Heart left ventricle (tissue), 16 donors: Measurements from ENCODE around the gene VILL. TPM values are rescaled to one million over a fixed set of nuclear protein-coding genes. Genes with fewer than 3 reads are reported as not detected.
"Not testable (repeated sequence)": the region's sequence is repeated elsewhere in the genome, so short reads cannot be mapped to it uniquely, and the experiment has no call there.

Experiments
- ATAC-seq, 4 donors: fragments of 200-7000 bp; cut with Tn5 transposase; one replicate each; pipeline ENCODE4 v1.9.1; 2020 to 2022; ENCODE audit warnings: moderate library complexity in 4 of 4, mild to moderate bottlenecking in 3 of 4, moderate number of reproducible peaks in 1 of 4
- DNase-seq, 5 donors: peaks; one replicate each; pipeline ENCODE4 v3.0.0-alpha.2; 2020
- H3K27ac ChIP-seq, 12 donors: fragments of 200-600 bp; sonication (generic) in 4 of 12; one replicate each; pipeline versions ENCODE4 v1.5.0 to v1.8.0; 2016 to 2022; ENCODE audit warnings: mild to moderate bottlenecking in 2 of 12
- H3K27me3 ChIP-seq, 9 donors: fragments of 200-600 bp; sonication (generic) in 2 of 9; one replicate each; pipeline versions ENCODE4 v1.5.1 to v1.8.0; 2016 to 2022; ENCODE audit warnings: mild to moderate bottlenecking in 3 of 9
- H3K36me3 ChIP-seq, 9 donors: fragments of 200-600 bp; sonication (generic) in 2 of 9; one replicate each; pipeline versions ENCODE4 v1.5.0 to v1.8.0; 2018 to 2022; ENCODE audit warnings: mild to moderate bottlenecking in 2 of 9
- H3K4me1 ChIP-seq, 12 donors: fragments of 200-600 bp; sonication (generic) in 4 of 12; one replicate each; pipeline versions ENCODE4 v1.5.0 to v1.8.0; 2016 to 2022; ENCODE audit warnings: mild to moderate bottlenecking in 3 of 12
- H3K4me3 ChIP-seq, 12 donors: fragments of 200-600 bp; sonication (generic) in 4 of 12; one replicate each; pipeline versions ENCODE4 v1.5.0 to v1.8.0; 2017 to 2022; ENCODE audit warnings: mild to moderate bottlenecking in 9 of 12, moderate library complexity in 4 of 12
- H3K9me3 ChIP-seq, 12 donors: fragments of 200-600 bp; sonication (generic) in 4 of 12; one replicate each; pipeline versions ENCODE4 v1.5.0 to v1.8.0; 2016 to 2022; ENCODE audit warnings: mild to moderate bottlenecking in 1 of 12
- CTCF ChIP-seq, 12 donors: fragments of 200-600 bp; sonication (generic) in 4 of 12; IDR thresholded peaks; one replicate each; pipeline versions ENCODE4 v1.5.0 to v1.8.0; 2018 to 2022; ENCODE audit warnings: antibody characterized with exemption in 12 of 12, mild to moderate bottlenecking in 5 of 12
- POLR2A ChIP-seq, 2 donors: fragments of 450-650 bp; IDR thresholded peaks; one replicate each; pipeline ENCODE4 v1.6.1; 2017; ENCODE audit warnings: antibody characterized with exemption in 2 of 2, mild to moderate bottlenecking in 2 of 2, moderate library complexity in 2 of 2
- WGBS, 4 donors: extraction: QIAGEN DNeasy Blood & Tissue Kit in 2 of 4; methylation state at CpG; one replicate each; pipeline versions ENCODE4 v1.1.5 to v1.1.7; 2013 to 2018; 5-methylcytosine and 5-hydroxymethylcytosine counted together
- intact Hi-C, 10 donors: fragments of 100-400 bp; cut with DNase I; formaldehyde crosslinking; loops; one replicate each; pipeline versions ENCODE4 v1.11.1 to v1.14.2; 2022
- polyA plus RNA-seq, 2 donors: library from polyadenylated mRNA; stranded (reverse); fragments of 200-250 nt; gene quantifications; one replicate each; pipeline ENCODE4 v1.2.3, GENCODE V29; 2013
- total RNA-seq, 9 donors: library from RNA; depleted of rRNA in 2 of 9; stranded (reverse); fragments of >200 nt in 2 of 9; fragmentation: NEBNext Ultra II Directional in 3 of 9; extraction: Animal tissue kit (Norgen Biotek cat#: 25700) in 3 of 9; gene quantifications; one replicate each; pipeline versions ENCODE4 v1.1.0 to v1.2.4, GENCODE V29; 2016 to 2023
- donor health status: ischemic (EF 13 %, LVEDD 7.1; RV severe dilation, severe dysfunction).
- donor health status: healthy with polysubstance abuse.
- donor health status: DM: no; HTN: yes; CAD: no.
- donor health status: DM: no; HTN: no; CAD: no.
- donor health status: ischemic (EF 25% LVEDD 6.9; RV normal size, moderate dysfunction).
- donor health status: ischemic (EF 25% LVEDD 5.7; RV mildly dilated, moderate dysfunction).
- donor health status: healthy.
- donor health status: DM: yes; HTN: yes; CAD: no.
- donor health status: ischemic (EF 35%, LVEDD 5.7; RV mildly dilated, moderate dysfunction).
- donor health status: nonischemic (EF 11% LVEDD 7.7; RV severe dilation, severe dysfunction).
- donor health status: DM: yes; HTN: yes; CAD: no.
- donor health status: PGD.
- donor health status: ischemic (EF 29% LVEDD 5.4; RV normal size, mild dysfunction).
- donor health status: nonischemic (EF 23%, LVEDD 6.1; RV moderate dilation, normal function).

VILL gene
- total and polyA plus RNA-seq, 11 donors, result 1.1 to 6.3 (median 2.7) TPM

- Histone ChIP-seq H3K27me3 (peaks cover 0 to 7% (median 0%) of the 10 kb centered on the region in 9 donors), H3K36me3 (no peaks in the 10 kb centered on the region), H3K27ac (peak overlapping the region; percentile 51 to 90 (median 70)), H3K4me3 (peak overlapping the region; percentile 44 to 90 (median 72)), H3K9me3 (no peaks in the 10 kb centered on the region), H3K4me1 (peaks cover 0 to 38% (median 18%) of the 10 kb centered on the region in 12 donors)
- no peak for ATAC-seq
- intact Hi-C loops, result no loop called here
- WGBS, 4 donors, result 38 to 47% (median 44%) methylated on average over 7 to 8 of the region's 8 CpGs
- TF ChIP-seq CTCF (IDR thresholded peaks at IDR 0.05) (no peak), POLR2A (IDR thresholded peaks at IDR 0.05) (no peak)
- DNase-seq, result peak in 1 of 5 donors; percentile 37
Observed at GRCh38 chr3:38030126-38031021, 39.8 kb downstream of the VILL start.

- H3K4me3 ChIP-seq, result no peak overlapping the region
- no peak for TF ChIP-seq POLR2A (IDR thresholded peaks at IDR 0.05)
- no peak for TF ChIP-seq CTCF (IDR thresholded peaks at IDR 0.05)
- WGBS, 4 donors, result 51 to 58% (median 58%) methylated on average over 4 to 9 of the region's 9 CpGs
- DNase-seq (peak in 2 of 5 donors; percentile 60 to 63), ATAC-seq (peak in 3 of 4 donors; percentile 21 to 32 (median 31))
- peaks cover 0 to 31% (median 12%) of the 10 kb centered on the region in 12 donors for H3K4me1 ChIP-seq
- intact Hi-C loops, result no loop called here
- peak overlapping the region in 1 of 12 donors; percentile 87 for H3K27ac ChIP-seq
- no peaks in the 10 kb centered on the region for H3K36me3 ChIP-seq
- peaks cover 0 to 7% (median 0%) of the 10 kb centered on the region in 9 donors for H3K27me3 ChIP-seq
- H3K9me3 ChIP-seq, result no peaks in the 10 kb centered on the region
Observed at GRCh38 chr3:38031022-38031994, 40.7 kb downstream of the VILL start.

GRCh38 chr3:38032328-38032865 lies 41.8 kb downstream of the VILL start:
- no peak overlapping the region for H3K4me3 ChIP-seq
- DNase-seq (peak in 1 of 5 donors; percentile 12), ATAC-seq (no peak)
- no peak overlapping the region for H3K27ac ChIP-seq
- WGBS, 4 donors, result 67 to 100% (median 98%) methylated on average over 1 of the region's 1 CpG
- intact Hi-C loops, result no loop called here
- H3K4me1 ChIP-seq, result peaks cover 0 to 31% (median 12%) of the 10 kb centered on the region in 12 donors
- H3K27me3 ChIP-seq, result peaks cover 0 to 7% (median 0%) of the 10 kb centered on the region in 9 donors
- no peaks in the 10 kb centered on the region for H3K36me3 ChIP-seq
- no peak for TF ChIP-seq CTCF (IDR thresholded peaks at IDR 0.05)
- no peak for TF ChIP-seq POLR2A (IDR thresholded peaks at IDR 0.05)
- H3K9me3 ChIP-seq, result no peaks in the 10 kb centered on the region

- H3K4me3 ChIP-seq, intact Hi-C loops, ATAC-seq, H3K9me3 ChIP-seq, H3K36me3 ChIP-seq, H3K27ac ChIP-seq, DNase-seq, H3K27me3 ChIP-seq: not testable (repeated sequence)
- peaks cover 0 to 30% (median 12%) of the 10 kb centered on the region in 12 donors for H3K4me1 ChIP-seq
- WGBS, 4 donors, result 90 to 94% (median 91%) methylated on average over 6 to 7 of the region's 7 CpGs
Observed at GRCh38 chr3:38033586-38033985, 43.0 kb downstream of the VILL start.

- ATAC-seq, H3K9me3 ChIP-seq, intact Hi-C loops, H3K4me3 ChIP-seq, DNase-seq, H3K27ac ChIP-seq, H3K36me3 ChIP-seq, H3K27me3 ChIP-seq: not testable (repeated sequence)
- peaks cover 0 to 32% (median 15%) of the 10 kb centered on the region in 12 donors for H3K4me1 ChIP-seq
- 90 to 92% (median 91%) methylated on average over 9 of the region's 9 CpGs for WGBS, 4 donors
Observed at GRCh38 chr3:38034335-38034734, 43.7 kb downstream of the VILL start.
